ENCODE measurements around the gene ABCC2. TPM values are rescaled to one million over a fixed set of nuclear protein-coding genes. Genes with fewer than 3 reads are reported as not detected.
"Not testable (repeated sequence)": the region's sequence is repeated elsewhere in the genome, so short reads cannot be mapped to it uniquely, and the experiment has no call there.

ABCC2 gene
- total and polyA plus RNA-seq, 2 of the 4 experiments (the other 2 are of a cell fraction): 0.21 to 0.36 TPM

GRCh38 chr10:99743841-99744240 is 38.6 kb upstream of the ABCC2 start:
- intact Hi-C loops (cut with micrococcal nuclease) (no loop called here), dilution Hi-C loops (cut with HindIII; ENCODE audit: low sequenced_read_pairs, unreplicated experiment) (no loop called here), in situ Hi-C loops (cut with MboI; ENCODE audit: low sequenced_read_pairs) (loop anchor here (5.0 kb wide), 1 partner anchor 88 kb away; no protein-coding TSS in a partner anchor)
- Histone ChIP-seq H3K9me3 (ENCODE audit: control insufficient read depth, insufficient read depth, low read length) (peaks cover 6% of the 10 kb centered on the region), H2BK20ac (ENCODE audit: low read depth, low read length) (no peak overlapping the region), H2BK15ac (ENCODE audit: low read depth, low read length) (no peak overlapping the region), H4K8ac (ENCODE audit: low read depth in 2 of 2, low read length in 2 of 2) (no peak overlapping the region), H3K4me2 (ENCODE audit: low read depth, low read length) (no peak overlapping the region), H2AFZ (replicated peaks; ENCODE audit: low read length, poor library complexity) (no peak overlapping the region), H3K4me3 (ENCODE audit: insufficient read depth, low read depth, low read length) (no peak overlapping the region), H4K91ac (ENCODE audit: insufficient read depth, low read depth, low read length) (no peak overlapping the region), H2BK5ac (ENCODE audit: low read depth, low read length, poor library complexity, severe bottlenecking) (peak overlapping the region; percentile 8), H2AK5ac (ENCODE audit: low read depth, low read length) (no peak overlapping the region), H4K5ac (ENCODE audit: low read depth, low read length) (no peak overlapping the region), H4K20me1 (ENCODE audit: insufficient read depth, low read length) (no peaks in the 10 kb centered on the region), H2AK9ac (replicated peaks; ENCODE audit: low read depth, low read length, poor library complexity) (no peak overlapping the region), H2BK120ac (ENCODE audit: low read depth, low read length) (no peak overlapping the region), H3K4ac (ENCODE audit: low read depth, low read length) (no peak overlapping the region), H3K79me1 (ENCODE audit: low read depth in 1 of 2, low read length in 2 of 2) (peaks cover 8 to 17% of the 10 kb centered on the region in 2 experiments), H3K56ac (ENCODE audit: extremely low read depth, insufficient read depth, low read length) (no peak overlapping the region), H3K4me1 (ENCODE audit: control insufficient read depth, insufficient read depth, low read length) (peaks cover 8% of the 10 kb centered on the region), H3K14ac (replicated peaks; ENCODE audit: low read depth, low read length) (no peak overlapping the region), H3K9me1 (ENCODE audit: insufficient read depth, low read length) (0 out of 2 replicates have a peak, but pooled peaks cover 5% of the 10 kb centered on the region), H3K18ac (ENCODE audit: low read depth, low read length) (no peak overlapping the region), H3K36me3 (ENCODE audit: control insufficient read depth, insufficient read depth, low read length) (peaks cover 32% of the 10 kb centered on the region), H3K9ac (ENCODE audit: low read depth, low read length) (no peak overlapping the region), H3K27me3 (ENCODE audit: control insufficient read depth, insufficient read depth, low read length) (no peaks in the 10 kb centered on the region), H3K27ac (ENCODE audit: insufficient read depth, low read length) (no peak overlapping the region), H3K23ac (ENCODE audit: low read depth, low read length) (no peak overlapping the region)
- no peak for DNase-seq
- WGBS, 2 experiments (ENCODE audit: extremely low coverage in 2 of 2, insufficient read length in 1 of 2): no CpG with 5 or more reads among the region's 3 CpGs
- ATAC-seq (ENCODE audit: low read depth): no peak
- no TSS peak for BruUV-seq (replicated peaks)
- CTCF ChIA-PET: no interaction called here
- no peak for TF ChIP-seq USF2 (IDR thresholded peaks at IDR 0.05; ENCODE audit: low read depth, low read length)
- no peak for TF ChIP-seq MAFK (IDR thresholded peaks at IDR 0.05; ENCODE audit: low read depth, low read length)
- no peak for TF ChIP-seq SMC3 (IDR thresholded peaks at IDR 0.05; ENCODE audit: low read depth, low read length)
- POLR2A ChIA-PET (ENCODE audit: unreplicated experiment): no interaction called here

DNA sequence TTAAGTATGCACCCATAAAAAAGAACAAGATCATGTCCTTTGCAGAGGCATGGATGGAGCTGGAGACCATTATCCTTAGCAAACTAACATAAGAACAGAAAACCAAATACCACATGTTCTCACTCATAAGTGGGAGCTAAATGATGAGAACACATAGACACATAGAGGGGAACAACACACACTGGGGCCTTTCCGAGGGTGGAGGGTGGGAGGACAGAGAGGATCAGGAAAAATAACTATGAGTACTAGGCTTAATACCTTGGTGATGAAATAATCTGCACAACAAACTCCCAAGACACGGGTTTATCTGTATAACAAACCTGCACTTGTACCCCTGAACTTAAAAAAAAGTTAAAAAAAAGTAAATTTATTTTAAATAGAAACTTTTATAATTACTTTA is 36.3 kb upstream of the ABCC2 start:
- H3K27me3 ChIP-seq (ENCODE audit: control insufficient read depth, insufficient read depth, low read length); H3K23ac ChIP-seq (ENCODE audit: low read depth, low read length); ATAC-seq (ENCODE audit: low read depth); H3K9me1 ChIP-seq (ENCODE audit: insufficient read depth, low read length); dilution Hi-C loops (cut with HindIII; ENCODE audit: low sequenced_read_pairs, unreplicated experiment); H3K9me3 ChIP-seq (ENCODE audit: control insufficient read depth, insufficient read depth, low read length); in situ Hi-C loops (cut with MboI; ENCODE audit: low sequenced_read_pairs); intact Hi-C loops (cut with micrococcal nuclease); BruUV-seq (replicated peaks); H3K27ac ChIP-seq (ENCODE audit: insufficient read depth, low read length); H2AK5ac ChIP-seq (ENCODE audit: low read depth, low read length); H3K4me2 ChIP-seq (ENCODE audit: low read depth, low read length); H4K20me1 ChIP-seq (ENCODE audit: insufficient read depth, low read length); H2AK9ac ChIP-seq (replicated peaks; ENCODE audit: low read depth, low read length, poor library complexity); H2BK15ac ChIP-seq (ENCODE audit: low read depth, low read length); H2BK120ac ChIP-seq (ENCODE audit: low read depth, low read length); H3K4me1 ChIP-seq (ENCODE audit: control insufficient read depth, insufficient read depth, low read length); DNase-seq; H3K4me3 ChIP-seq (ENCODE audit: insufficient read depth, low read depth, low read length); POLR2A ChIA-PET (ENCODE audit: unreplicated experiment); H3K18ac ChIP-seq (ENCODE audit: low read depth, low read length); H4K8ac ChIP-seq (ENCODE audit: low read depth in 2 of 2, low read length in 2 of 2); H3K9ac ChIP-seq (ENCODE audit: low read depth, low read length); H3K56ac ChIP-seq (ENCODE audit: extremely low read depth, insufficient read depth, low read length); H2AFZ ChIP-seq (replicated peaks; ENCODE audit: low read length, poor library complexity); H2BK5ac ChIP-seq (ENCODE audit: low read depth, low read length, poor library complexity, severe bottlenecking); H2BK20ac ChIP-seq (ENCODE audit: low read depth, low read length); H3K4ac ChIP-seq (ENCODE audit: low read depth, low read length); H4K91ac ChIP-seq (ENCODE audit: insufficient read depth, low read depth, low read length); H4K5ac ChIP-seq (ENCODE audit: low read depth, low read length); CTCF ChIA-PET; H3K14ac ChIP-seq (replicated peaks; ENCODE audit: low read depth, low read length): not testable (repeated sequence)
- H3K36me3 ChIP-seq (ENCODE audit: control insufficient read depth, insufficient read depth, low read length): peaks cover 25% of the 10 kb centered on the region
- no CpG with 5 or more reads among the region's 2 CpGs for WGBS, 2 experiments (ENCODE audit: extremely low coverage in 2 of 2, insufficient read length in 1 of 2)
- H3K79me1 ChIP-seq (ENCODE audit: low read depth in 1 of 2, low read length in 2 of 2): peaks cover 5 to 15% of the 10 kb centered on the region in 2 experiments

All from IMR-90 (cell line).